ENCODE data around the gene UBE2C. TPM values are rescaled to one million over a fixed set of nuclear protein-coding genes. Genes with fewer than 3 reads are reported as not detected.
A peak's percentile ranks its signal among the peaks of the same experiment; 100 is the strongest.
"Not testable (repeated sequence)": the region's sequence is repeated elsewhere in the genome, so short reads cannot be mapped to it uniquely, and the experiment has no call there.

The UBE2C gene
- total RNA-seq, 1 donor from 2014 or later = 2.4 TPM

DNA sequence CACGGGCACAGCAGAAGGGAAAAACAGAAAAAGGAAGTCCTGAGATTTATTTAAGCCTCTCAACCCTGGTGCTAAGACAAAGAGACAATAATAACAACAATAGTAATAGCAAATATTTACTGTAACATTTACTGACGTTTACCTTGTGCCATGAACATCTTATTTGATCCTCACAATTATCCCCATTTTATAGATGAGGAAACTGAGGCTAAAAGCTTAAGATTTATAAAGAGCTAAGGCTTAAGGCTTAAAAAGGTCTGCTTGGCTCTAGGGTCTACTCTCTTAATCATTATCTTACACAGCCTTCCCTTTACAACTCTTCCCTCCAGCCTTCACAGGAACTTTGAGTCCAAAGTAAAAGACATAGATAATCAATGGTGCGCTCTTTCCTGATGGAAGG is 24.1 kb upstream of the UBE2C start:
- H3K4me1 Mint-ChIP-seq = peaks cover 25% of the 10 kb centered on the region
- intact Hi-C loops (cut with micrococcal nuclease) = no loop called here
- peaks cover 10% of the 10 kb centered on the region for H3K36me3 Mint-ChIP-seq (ENCODE audit: low read depth)
- H3K27me3 Mint-ChIP-seq = no peaks in the 10 kb centered on the region
- H3K9me3 Mint-ChIP-seq = no peaks in the 10 kb centered on the region
- ATAC-seq (ENCODE audit: low read depth) (no peak), DNase-seq (no peak)
- TF ChIP-seq, protein P1, sequence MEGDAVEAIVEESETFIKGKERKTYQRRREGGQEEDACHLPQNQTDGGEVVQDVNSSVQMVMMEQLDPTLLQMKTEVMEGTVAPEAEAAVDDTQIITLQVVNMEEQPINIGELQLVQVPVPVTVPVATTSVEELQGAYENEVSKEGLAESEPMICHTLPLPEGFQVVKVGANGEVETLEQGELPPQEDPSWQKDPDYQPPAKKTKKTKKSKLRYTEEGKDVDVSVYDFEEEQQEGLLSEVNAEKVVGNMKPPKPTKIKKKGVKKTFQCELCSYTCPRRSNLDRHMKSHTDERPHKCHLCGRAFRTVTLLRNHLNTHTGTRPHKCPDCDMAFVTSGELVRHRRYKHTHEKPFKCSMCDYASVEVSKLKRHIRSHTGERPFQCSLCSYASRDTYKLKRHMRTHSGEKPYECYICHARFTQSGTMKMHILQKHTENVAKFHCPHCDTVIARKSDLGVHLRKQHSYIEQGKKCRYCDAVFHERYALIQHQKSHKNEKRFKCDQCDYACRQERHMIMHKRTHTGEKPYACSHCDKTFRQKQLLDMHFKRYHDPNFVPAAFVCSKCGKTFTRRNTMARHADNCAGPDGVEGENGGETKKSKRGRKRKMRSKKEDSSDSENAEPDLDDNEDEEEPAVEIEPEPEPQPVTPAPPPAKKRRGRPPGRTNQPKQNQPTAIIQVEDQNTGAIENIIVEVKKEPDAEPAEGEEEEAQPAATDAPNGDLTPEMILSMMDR (IDR thresholded peaks at IDR 0.05) = no peak
- H3K4me3 Mint-ChIP-seq = no peak overlapping the region
- no peak overlapping the region for H3K27ac Mint-ChIP-seq
- CTCF ChIA-PET = interaction anchor here (1.7 kb wide), 1 partner anchor 11 kb away, joined by 5 read pairs; no protein-coding TSS in a partner anchor
- POLR2A ChIA-PET = no interaction called here

DNA sequence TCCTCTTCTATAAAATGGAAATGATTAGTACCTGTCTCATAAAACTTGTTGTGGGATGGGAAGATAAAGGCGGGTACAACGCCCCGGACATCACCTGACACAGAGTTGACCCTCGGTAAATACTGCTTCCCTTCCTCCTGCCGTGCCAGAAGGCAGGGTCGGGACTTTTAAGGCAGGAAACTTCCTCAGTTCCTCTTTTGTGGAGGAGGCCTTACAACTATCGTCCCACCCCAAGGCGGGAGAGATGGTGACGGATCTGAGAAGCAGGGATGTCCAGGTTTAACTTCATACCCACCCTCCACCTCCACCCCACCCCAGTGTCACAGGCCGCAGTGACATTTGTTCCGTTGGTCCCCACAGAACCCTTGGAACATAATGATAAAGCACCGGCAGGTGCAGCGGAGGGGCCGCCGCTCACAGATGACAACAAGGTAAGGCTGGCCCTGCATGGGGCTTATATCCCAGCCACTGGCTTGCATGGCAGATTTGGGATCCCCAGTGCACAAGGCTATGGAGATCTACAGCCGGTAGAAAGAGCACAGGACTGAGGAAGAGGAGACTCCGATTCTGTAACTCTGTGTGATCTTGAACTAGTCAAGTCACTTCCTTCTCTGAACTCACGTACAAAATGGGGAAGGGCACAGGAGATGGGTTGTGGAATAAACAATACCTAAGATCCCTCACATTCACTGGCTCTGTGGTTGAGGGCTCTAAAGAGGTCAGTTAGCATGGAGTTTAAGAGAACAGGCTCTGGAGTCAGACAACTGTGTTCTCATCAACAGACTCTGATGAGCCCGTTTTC is 19.9 kb upstream of the UBE2C start:
- peak overlapping the region; percentile 82 for H3K27ac Mint-ChIP-seq
- TF ChIP-seq, protein P1 (IDR thresholded peaks at IDR 0.05) = no peak
- peak overlapping the region; percentile 92 for H3K4me3 Mint-ChIP-seq
- CTCF ChIA-PET = interaction anchor here (0.6 kb wide), 1 partner anchor 170 kb away, joined by 4 read pairs; no protein-coding TSS in a partner anchor
- H3K9me3 Mint-ChIP-seq = no peaks in the 10 kb centered on the region
- POLR2A ChIA-PET = interaction anchor here (1.0 to 1.5 kb wide), 5 partner anchors 64 to 572 kb away, joined by 3 to 10 read pairs (median 6); partner anchors contain the start of genes PCIF1, ZNF335 and ZSWIM1
- peaks cover 43% of the 10 kb centered on the region for H3K36me3 Mint-ChIP-seq (ENCODE audit: low read depth)
- ATAC-seq (ENCODE audit: low read depth) (peak; percentile 28), DNase-seq (no peak)
- H3K4me1 Mint-ChIP-seq = peaks cover 16% of the 10 kb centered on the region
- intact Hi-C loops (cut with micrococcal nuclease) = loop anchor here (1.0 to 10.0 kb wide), 4 partner anchors 20 to 572 kb away; partner anchors contain the start of genes NCOA5 and UBE2C
- H3K27me3 Mint-ChIP-seq = no peaks in the 10 kb centered on the region

DNA sequence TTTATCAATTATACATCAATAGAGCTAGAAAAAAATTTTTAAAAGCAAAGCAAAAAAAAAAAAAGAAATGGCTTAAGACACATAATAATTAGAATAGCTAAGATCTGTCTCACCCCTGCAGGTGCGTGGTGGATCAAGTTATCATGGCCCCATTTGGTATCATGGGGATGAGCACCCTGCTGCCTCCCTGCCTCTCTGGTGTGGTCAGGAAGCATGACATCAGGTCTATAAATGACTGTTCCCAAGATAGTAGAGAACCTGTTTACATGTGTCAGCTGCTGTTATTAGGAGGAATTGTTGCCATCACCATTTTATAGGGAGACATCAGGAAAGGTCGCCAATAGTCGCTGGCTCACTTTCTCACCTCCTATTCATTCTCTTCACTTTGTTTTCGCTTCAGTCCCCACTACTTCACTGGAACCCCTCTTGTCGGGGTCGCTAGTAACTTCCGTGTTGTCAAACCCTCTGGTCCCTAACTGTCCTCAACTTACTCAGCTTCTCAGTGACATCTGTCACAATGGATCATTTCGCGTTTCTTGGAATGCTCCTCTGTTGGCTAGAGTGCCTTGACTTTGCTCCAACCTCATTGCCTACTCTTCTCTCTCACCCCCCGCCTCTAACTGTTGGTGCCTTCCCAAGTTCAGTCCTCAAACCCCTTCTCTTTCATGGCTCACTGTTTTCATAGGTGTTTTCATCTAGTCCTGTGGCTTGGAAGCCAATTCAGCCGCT is 15.9 kb upstream of the UBE2C start:
- no peak for ATAC-seq (ENCODE audit: low read depth)
- TF ChIP-seq, protein P1 (IDR thresholded peaks at IDR 0.05) = no peak
- POLR2A ChIA-PET = interaction anchor here (1.0 kb wide), 1 partner anchor 175 kb away, joined by 3 read pairs; the partner anchor contains the start of gene ZNF335
- no peaks in the 10 kb centered on the region for H3K27me3 Mint-ChIP-seq
- H3K4me1 Mint-ChIP-seq = peaks cover 21% of the 10 kb centered on the region
- intact Hi-C loops (cut with micrococcal nuclease) = loop anchor here (10.0 kb wide), 1 partner anchor 568 kb away; no protein-coding TSS in a partner anchor
- H3K27ac Mint-ChIP-seq = no peak overlapping the region
- H3K4me3 Mint-ChIP-seq = no peak overlapping the region
- CTCF ChIA-PET = no interaction called here
- H3K36me3 Mint-ChIP-seq (ENCODE audit: low read depth) = peaks cover 57% of the 10 kb centered on the region
- DNase-seq = no peak
- no peaks in the 10 kb centered on the region for H3K9me3 Mint-ChIP-seq

DNA sequence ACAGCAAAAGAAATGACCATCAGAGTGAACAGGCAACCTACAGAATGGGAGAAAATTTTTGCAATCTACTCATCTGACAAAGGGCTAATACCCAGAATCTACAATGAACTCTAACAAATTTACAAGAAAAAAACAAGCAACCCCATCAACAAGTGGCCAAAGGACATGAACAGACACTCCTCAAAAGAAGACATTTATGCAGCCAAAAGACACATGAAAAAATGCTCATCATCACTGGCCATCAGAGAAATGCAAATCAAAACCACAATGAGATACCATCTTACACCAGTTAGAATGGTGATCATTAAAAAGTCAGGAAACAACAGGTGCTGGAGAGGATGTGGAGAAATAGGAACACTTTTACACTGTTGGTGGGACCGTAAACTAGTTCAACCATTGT is 14.9 kb upstream of the UBE2C start:
- Mint-ChIP-seq H3K36me3 (ENCODE audit: low read depth) (peaks cover 62% of the 10 kb centered on the region), H3K4me1 (peaks cover 14% of the 10 kb centered on the region)
- H3K9me3 Mint-ChIP-seq; H3K27me3 Mint-ChIP-seq; DNase-seq; POLR2A ChIA-PET; CTCF ChIA-PET; ATAC-seq (ENCODE audit: low read depth); H3K27ac Mint-ChIP-seq; H3K4me3 Mint-ChIP-seq: not testable (repeated sequence)
- intact Hi-C loops (cut with micrococcal nuclease) = loop anchor here (10.0 kb wide), 1 partner anchor 567 kb away; no protein-coding TSS in a partner anchor

DNA sequence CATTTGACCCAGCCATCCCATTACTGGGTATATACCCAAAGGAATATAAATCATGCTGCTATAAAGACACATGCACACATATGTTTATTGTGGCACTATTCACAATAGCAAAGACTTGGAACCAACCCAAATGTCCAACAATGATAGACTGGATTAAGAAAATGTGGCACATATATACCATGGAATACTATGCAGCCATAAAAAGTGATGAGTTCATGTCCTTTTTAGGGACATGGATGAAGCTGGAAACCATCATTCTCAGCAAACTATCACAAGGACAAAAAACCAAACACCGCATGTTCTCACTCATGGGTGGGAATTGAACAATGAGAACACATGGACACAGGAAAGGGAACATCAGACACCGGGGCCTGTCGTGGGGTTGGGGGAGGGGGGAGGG is 14.5 kb upstream of the UBE2C start:
- H3K4me1 Mint-ChIP-seq; DNase-seq; H3K9me3 Mint-ChIP-seq; H3K27ac Mint-ChIP-seq; H3K4me3 Mint-ChIP-seq; H3K27me3 Mint-ChIP-seq; ATAC-seq (ENCODE audit: low read depth); POLR2A ChIA-PET: not testable (repeated sequence)
- CTCF ChIA-PET = interaction anchor here (1.0 to 2.2 kb wide), 4 partner anchors 161 to 215 kb away, joined by 4 to 26 read pairs (median 11); no protein-coding TSS in a partner anchor
- intact Hi-C loops (cut with micrococcal nuclease) = loop anchor here (10.0 kb wide), 1 partner anchor 567 kb away; no protein-coding TSS in a partner anchor
- peaks cover 62% of the 10 kb centered on the region for H3K36me3 Mint-ChIP-seq (ENCODE audit: low read depth)
